Measurements from ENCODE around the gene VSTM2B.
A peak's percentile ranks its signal among the peaks of the same experiment; 100 is the strongest.

The VSTM2B gene

GRCh38 chr19:29605653-29606419 lies 80.0 kb downstream of the VSTM2B start, which contains the start of gene POP4:
Gene POP4 (plus strand): TSS chr19:29606283. CDS start chr19:29606319, 36 bp downstream.
- peak; percentile 98 for DNase-seq

DNA sequence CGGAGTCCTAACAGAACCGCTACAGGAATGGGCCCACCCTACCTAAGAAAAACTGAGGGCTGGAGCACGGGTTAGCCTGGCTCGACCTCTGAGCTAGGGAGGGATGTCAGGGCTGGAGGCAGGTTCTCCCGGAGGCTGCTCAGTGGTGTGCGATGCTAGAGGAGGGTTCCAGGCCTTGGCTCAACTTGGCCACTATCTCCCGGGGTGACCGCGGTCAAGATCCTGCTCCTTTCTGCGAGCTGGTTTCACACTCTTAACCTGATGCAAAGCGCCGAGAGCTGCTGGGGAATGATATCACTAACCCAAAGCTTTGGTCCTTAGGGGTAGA lies 80.6 kb downstream of the VSTM2B start:
- DNase-seq: no peak

DNA sequence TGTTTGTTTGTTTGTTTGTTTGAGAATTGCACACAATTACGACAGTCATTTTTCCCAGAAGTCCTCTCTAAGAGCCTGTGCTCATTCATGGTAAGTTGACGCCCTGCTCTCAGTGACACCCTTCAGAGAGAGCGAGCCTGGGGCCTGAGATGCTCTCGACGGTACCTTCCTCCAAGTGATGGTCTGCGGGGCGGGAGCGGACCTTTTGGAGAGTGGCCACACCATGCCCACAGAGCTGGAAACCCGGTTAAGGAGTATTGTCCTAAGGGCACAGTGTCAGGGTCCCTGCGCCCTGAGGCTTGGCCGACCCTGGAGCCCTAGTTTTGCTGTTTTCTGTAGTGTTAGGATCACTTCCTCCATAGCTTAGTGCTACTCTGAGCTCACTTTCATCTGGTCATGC lies 83.8 kb downstream of the VSTM2B start:
- no peak for DNase-seq

GRCh38 chr19:29610213-29610573 lies 84.4 kb downstream of the VSTM2B start:
- DNase-seq: no peak

DNA sequence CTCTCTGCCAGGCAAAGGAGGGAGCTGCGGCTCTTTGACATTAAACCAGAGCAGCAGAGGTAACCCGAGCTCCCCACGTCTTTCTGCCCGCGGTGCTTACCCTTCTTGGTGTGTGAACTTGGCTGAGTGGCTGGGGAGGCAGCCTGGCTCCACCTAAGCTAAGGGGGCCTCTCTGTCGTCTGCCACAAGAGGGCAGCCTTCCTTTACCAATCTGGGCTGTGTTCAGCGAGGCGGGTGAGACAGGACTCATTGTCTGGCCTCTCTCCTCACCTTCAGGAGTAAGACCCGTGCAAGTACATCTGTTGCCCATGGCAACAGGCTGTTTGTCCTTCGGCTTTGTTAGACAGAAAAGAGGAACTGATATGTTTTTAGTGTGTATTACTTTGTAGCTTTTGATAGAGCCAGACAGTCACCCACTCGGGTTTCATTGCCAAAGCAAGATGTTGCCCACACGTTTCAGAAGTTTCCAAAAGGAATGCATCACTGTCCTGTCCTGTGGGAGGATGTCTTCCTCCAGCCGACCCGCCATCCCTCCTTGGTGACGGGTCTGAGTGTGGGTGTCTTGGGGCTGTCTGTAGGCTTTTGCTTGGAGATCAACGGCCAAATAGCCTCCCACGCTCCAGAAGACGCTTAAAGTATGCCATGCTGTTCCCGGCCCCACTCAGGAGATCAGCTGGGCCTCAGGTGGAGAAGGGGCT lies 84.9 kb downstream of the VSTM2B start:
- DNase-seq: peak; percentile 76

- no peak for DNase-seq
These were observed 86.3 kb downstream of the VSTM2B start for GRCh38 chr19:29612121-29612520.

DNA sequence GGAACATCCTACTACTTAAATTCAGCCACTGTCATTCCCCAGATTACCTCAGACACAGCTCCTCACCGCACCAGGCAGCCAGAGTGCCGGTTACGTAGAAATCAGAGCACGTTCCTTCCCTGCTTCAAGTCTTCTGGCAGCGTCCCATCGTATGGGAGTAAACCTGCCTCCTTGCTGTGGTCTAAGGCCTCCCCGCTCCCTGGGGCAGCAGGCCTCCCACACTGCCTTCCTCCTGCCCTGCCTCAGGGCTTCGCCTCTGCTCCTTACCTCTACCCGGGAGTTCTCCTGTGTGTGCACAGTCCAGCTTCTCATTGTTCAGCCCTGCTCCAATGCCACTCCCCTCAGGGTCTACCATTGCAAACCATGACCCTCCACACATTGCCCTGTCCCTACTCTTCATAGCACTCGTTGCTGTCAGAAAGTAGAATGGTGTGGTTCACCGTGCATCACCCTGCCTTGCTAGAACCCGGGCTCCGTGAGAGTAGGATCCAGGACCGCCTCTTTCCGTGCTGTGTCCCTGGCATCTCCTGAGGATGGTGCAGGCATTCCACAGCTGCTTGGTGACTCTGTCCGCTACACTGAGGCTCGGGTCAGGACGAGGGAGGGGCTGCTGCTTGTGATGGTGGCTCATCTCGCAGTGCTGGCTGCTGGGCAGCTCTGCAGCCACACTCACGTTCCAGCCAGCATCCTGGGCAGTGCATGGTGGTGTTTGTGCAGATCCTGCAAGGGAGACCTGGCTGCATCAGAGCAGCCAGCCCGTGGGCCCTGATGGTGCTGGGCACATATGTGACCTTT lies 87.2 kb downstream of the VSTM2B start:
- no peak for DNase-seq

DNA sequence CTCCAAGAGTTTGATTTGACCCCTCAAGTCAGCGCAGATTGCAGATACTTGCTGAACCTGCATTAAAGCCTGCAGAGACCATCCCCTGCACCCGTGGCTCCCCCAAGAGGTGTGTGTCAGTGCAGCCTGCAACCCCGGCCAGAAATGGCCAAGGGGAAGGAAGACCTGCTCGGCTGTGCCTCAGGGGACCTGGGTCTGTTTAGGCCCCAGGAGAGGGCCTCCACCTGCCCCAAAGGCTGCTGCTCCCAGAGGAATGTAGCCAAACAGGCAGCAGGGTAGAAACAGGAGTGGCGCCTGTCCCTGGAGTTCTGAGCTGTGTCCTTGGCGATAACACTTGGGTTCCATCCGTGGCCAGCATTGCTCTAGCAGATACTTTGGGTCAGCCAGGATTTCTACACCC lies 88.3 kb downstream of the VSTM2B start:
- DNase-seq: no peak

Measured in activated CD4-positive, CD25-positive, alpha-beta regulatory T cell treated with anti-CD3 and anti-CD28 coated beads, Interleukin-2, amount 50 U/mL, for 72 hours (primary cell).